Activated CD4-positive, alpha-beta T cell treated with anti-CD3 and anti-CD28 coated beads for 4 hours (primary cell): ENCODE measurements around the gene DUXA.
"Not testable (repeated sequence)": the region's sequence is repeated elsewhere in the genome, so short reads cannot be mapped to it uniquely, and the experiment has no call there.

Source experiments
- DNase-seq, 2 donors: peaks; one replicate each; pipeline ENCODE4 v3.0.0-alpha.2; 2020

Gene DUXA

GRCh38 chr19:57167385-57167784, at the start of gene DUXA:
DUXA (minus strand) TSS chr19:57167485; CDS start chr19:57167443, 42 bp downstream.
- DNase-seq, result no peak

DNA sequence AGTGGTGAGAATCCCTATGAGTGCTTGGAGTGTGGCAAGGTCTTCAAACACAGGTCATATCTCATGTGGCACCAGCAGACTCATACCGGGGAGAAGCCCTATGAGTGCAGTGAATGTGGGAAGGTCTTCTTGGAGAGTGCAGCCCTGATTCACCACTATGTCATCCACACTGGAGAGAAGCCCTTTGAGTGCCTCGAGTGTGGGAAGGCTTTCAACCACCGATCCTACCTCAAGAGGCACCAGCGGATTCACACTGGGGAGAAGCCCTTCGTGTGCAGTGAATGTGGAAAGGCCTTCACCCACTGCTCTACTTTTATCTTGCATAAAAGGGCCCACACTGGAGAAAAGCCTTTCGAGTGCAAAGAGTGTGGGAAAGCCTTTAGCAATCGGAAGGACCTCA, 44.8 kb upstream of the DUXA start:
- no peak for DNase-seq

DNA sequence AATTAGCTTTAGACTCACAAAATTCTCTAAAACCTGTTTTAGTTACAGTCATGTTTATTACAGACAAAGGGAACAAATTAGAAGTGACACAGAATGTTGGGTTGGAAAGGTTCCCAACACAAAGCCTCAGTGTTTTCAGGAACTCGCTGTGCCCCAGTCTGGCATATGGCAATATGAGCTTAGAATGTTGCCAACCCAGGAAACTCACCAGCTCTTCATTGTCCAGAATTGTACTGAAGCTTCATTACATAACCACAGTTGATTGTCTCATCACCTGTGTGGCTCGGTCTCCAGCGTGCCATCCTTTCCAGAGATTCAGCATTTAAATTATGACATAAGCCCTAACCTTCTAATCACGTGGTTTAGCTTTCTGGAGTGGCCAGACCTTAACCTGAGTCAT, 43.1 kb upstream of the DUXA start:
- no peak for DNase-seq

- no peak for DNase-seq
Measured at GRCh38 chr19:57202160-57202559, 34.9 kb upstream of the DUXA start.

DNA sequence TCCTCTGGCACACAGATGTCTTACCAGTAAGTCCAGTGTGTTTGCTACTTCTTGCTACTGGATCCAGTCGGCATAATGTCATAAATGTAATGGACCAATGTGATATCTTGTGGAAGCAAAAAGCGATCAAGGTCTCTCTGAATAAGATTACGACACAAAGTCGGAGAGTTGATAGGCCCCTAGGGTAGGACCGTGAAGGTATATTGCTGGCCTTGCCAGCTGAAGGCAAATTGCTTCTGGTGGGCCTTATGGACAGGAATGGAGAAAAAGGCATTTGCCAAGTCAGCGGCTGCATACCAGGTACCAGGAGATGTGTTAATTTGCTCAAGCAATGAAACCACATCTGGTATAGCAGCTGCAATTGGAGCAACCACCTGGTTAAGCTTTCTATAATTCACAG, 30.6 kb upstream of the DUXA start:
- not testable (repeated sequence) for DNase-seq

DNA sequence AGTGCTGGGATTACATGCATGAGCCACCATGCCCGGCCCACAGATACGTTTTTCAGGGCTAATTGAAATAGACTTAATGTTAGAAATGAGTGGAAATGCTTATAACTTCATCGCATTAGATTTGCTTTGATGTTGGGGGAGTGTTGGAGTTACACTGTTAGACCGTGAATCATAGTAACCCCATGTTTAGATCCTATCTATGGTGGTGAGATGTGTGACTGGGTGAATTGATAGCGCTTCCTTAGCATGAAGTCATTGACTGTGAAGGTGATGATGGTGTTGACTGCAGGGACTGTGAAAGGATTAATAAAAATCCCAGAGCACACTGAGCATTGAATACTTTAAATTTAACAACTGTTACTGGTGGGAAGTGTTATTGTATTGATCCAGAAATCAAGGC, 25.7 kb upstream of the DUXA start:
- no peak for DNase-seq

GRCh38 chr19:57192077-57192420, 24.8 kb upstream of the DUXA start:
- DNase-seq, result no peak

DNA sequence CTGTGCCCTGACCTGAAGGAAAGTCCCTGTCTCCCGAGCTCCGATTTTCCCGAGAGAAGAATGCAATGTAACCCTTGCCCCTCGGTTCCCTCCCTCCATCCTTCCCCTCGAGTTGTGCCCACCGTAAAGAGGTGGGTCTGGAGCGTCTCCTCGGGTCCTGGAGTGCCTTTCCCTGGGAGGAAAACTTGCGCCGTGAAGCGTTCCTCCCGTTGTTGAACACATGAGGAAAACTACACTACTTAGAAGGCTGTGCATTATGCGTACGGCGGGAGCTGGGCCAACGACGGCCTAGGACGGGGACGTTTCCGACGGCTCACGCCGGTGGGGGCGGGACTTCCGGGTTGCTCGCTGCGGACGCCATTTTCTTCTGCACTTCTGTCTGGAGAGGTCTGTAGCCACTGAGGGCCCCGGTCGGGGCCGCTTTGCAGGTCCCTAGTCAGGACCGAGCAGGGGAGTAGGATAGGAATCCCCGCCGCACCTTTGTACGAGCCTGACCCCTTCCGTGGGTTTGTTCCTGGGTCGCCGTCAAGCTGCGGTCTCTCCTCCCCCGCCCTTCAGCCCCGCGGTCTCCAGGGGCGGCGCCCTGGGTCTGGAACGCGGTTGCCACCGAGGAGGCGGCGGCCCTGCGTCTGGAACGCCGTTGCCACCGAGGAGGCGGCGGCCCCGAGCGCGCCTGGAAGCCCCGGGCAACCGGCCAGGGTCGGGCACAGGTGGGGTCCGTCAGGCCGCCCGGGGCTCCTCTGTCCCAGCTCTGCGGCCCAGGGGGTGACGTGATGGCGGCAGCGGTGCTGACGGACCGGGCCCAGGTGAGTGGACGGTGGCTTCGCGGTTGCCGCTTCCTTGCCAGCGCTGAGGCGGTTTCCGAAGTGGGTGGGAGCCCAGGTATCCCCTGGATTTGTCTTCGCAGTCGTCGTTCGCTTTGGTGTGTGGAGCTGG, 24.1 kb upstream of the DUXA start, which contains the start of gene ZNF264:
ZNF264 (plus strand) TSS at position 360 of the 936 bp plus-strand sequence; CDS start at position 774, 414 bp downstream.
- peak; percentile 85 to 88 for DNase-seq

DNA sequence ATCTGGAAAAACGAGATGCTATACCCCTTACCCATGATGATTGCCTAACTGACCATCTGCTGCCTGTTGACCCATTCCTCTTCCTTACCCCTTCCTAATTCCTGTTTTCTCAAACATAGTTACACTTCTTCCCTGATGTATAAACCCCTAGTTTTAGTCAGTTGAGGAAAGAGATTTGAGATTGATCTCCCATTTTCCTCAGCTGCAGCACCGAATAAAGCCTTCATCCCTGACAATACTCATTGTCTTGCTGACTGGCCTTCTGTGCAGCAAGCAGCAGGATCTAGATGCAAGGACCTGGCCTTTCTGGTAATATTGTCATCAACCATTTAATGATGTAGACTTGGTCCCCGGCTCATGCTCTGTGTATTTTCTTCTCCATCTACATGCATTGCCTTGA, 23.0 kb upstream of the DUXA start:
- DNase-seq, result no peak

- DNase-seq, result peak in 1 of 2 donors; percentile 4
Measured at GRCh38 chr19:57171551-57172081, 4.3 kb upstream of the DUXA start.

GRCh38 chr19:57165846-57166245, 1.4 kb downstream of the DUXA start:
- DNase-seq, result no peak

DNA sequence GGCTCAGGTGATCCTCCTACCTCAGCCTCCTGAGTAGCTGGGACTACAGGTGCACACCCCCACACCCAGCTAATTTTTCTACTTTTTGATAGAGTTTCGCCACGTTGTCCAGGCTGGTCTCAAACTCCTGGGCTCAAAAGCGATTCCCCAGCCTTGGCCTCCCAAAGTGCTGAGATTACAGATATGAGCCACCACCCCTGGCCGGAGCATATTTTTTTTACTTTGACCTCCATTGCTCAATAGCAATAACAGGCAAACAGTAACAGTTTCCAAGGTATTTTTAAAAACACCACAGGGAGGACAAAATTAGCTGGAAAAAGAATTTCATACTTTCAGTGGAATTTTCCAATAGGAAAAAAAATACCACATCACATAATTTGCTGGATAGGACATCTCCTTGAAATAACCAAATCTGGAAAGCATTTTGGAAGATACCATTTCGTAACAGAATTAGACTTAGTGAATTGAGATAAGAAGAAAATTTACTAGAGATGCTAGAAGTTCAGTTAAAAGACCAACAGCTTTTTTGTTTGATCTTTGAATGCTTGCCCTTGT, 5.2 kb downstream of the DUXA start:
- no peak for DNase-seq

DNA sequence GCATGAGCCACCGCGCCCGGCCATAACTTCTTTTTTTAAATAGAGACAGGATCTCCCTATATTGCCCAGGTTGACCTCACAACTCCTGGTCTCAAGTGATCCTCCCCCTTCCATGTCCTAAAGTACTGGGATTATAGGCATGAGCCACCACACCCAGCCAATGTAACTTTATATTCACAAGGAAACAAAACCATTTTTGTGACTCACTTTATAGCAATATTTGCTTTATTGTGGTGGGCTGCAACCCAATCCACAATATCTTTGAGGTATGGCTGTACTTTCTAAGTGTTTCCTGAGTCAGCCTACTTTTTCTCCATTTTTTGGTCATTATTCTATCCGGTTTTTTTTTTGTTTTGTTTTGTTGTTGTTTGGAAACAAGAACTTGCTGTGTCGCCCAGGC, 14.4 kb downstream of the DUXA start:
- no peak for DNase-seq

GRCh38 chr19:57141699-57142098, 25.6 kb downstream of the DUXA start:
- no peak for DNase-seq

DNA sequence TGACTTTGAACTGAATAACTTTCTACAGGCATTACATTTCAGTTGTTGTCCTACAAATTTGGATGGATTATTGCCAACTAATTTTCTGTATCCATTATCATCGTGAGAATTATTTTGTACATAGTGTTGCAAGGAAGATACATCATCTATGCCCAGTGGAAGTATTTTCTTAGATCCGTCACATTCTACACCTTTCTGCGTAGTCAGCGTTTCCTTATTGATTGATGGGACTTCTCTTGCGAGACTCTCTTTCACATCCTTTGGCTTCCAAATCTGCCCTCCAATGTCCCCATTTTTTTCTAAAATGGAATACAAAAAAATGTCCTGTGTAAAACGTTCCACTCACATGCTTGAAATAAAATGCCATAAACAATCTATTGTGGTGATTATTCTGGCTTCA, 31.5 kb downstream of the DUXA start:
- no peak for DNase-seq

DNA sequence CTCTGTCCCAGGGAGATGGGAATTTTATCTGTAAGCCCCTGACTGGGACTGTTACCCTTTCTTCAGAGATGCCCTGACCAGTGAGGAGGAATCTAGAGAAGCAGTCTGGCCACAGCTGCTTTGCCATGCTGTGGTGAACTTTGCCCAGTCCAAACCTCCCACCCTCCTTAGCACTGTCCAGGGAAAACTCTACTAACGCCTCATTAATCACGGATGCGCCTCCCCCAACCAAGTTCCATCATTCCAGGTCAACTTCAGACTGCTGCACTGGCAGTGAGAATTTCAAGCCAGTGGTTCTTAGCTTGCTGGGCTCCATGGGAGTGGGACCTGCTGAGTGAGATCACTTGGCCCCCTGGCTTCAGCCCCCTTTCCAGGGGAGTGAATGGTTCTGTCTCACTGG, 39.9 kb downstream of the DUXA start:
- DNase-seq, result not testable (repeated sequence)

DNA sequence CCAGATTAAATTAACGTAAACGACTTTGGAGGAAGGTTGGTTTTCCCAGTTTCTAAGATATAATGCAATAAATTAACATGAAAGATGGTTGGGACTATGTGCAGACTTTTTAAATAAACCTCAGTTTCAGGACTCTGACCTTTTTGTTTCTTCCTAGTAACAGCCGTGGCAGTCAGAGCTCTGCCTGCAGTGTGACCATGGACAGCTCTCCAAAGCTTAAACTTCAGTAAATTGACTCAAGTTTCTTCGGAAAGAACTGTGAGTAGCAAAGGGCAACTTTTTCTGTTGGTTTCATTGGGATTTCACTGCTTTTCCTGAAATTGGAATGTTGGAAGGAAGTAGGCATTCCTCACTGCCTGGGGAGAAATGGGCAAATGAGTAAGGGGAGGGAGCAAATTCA, 43.4 kb downstream of the DUXA start:
- no peak for DNase-seq

GRCh38 chr19:57118848-57119247, 48.4 kb downstream of the DUXA start:
- no peak for DNase-seq

DNA sequence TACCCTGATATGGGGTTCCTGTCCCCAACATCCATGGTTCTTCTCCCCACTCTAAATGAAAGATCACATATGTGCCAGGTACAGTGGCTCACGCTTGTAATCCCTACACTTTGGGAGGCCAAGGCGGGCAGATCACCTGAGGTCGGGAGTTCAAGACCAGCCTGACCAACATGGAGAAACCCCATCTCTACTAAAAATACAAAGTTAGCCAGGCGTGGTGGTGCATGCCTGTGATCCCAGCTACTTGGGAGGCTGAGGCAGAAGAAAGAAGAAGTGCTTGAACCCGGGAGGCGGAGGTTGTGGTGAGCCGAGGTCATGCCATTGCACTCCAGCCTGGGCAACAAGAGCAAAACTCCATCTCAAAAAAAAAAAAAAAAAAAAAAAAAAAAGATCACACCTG, 53.8 kb downstream of the DUXA start:
- DNase-seq, result not testable (repeated sequence)

GRCh38 chr19:57111329-57111644, 56.0 kb downstream of the DUXA start:
- DNase-seq, result no peak

GRCh38 chr19:57110592-57111328, 56.5 kb downstream of the DUXA start:
- DNase-seq, result no peak

DNA sequence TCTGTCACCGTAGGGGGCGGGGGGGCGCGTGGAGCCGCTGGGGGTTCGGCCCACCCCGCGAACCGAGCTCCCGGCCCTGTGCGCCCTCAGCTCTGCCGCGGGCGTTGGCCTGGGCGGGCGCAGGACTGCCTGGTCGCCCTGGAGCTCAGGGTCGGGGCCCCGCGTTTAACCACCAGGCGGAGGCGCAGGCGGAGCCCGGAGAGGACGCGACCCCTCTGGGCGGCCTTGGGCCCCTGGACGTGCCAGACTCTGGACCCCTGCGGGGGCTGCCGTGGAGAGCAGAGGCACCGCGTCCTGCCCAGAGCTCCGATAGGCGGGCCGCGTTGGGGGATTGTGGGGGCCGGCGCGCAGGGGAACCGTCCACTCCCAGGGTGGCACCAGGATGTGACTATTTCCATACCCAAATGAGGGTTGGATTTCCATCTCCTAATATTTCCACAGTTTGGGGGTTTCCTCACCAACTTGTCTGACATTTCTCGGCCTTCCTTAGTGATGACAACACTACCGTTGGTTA, 60.5 kb downstream of the DUXA start:
- no peak for DNase-seq

DNA sequence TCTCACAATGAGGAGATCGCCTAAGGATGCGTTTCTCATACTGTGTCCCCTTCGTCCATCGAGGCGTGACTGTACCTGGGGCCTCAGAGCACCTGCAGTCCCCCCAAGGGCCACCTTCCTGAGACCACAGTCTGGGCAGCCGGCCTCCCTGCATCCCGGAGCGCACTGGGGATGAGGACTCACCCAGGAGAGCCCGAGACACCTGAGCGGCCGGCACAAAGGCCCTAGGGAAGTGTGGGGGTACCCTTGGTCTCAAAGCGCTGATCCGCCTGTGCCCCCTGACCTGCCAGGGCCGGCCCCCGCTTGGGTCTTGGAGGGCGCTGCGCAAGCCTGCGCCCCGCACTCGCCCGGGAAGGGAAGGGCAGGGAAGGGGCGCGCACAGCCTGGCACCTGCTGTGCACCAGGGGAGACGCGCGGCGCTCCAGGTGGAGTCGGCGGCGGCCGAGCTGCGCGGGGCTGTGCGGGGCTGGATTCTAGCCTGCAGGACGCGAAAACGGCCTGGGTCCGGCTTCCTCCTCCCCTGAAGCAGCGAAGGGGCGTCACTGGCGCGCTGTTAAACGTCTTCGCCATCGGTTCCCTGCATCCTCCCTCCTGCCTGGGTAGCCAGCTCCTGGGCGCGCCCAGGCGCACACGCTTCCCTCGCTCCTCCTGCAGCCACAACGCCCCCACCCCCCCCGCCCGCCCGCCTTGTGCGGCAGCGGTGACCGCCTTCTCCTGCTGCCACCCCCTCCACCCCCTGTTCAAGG, 61.1 kb downstream of the DUXA start:
- DNase-seq, result no peak
